Measurements from ENCODE around the gene NAALADL2.

DNA sequence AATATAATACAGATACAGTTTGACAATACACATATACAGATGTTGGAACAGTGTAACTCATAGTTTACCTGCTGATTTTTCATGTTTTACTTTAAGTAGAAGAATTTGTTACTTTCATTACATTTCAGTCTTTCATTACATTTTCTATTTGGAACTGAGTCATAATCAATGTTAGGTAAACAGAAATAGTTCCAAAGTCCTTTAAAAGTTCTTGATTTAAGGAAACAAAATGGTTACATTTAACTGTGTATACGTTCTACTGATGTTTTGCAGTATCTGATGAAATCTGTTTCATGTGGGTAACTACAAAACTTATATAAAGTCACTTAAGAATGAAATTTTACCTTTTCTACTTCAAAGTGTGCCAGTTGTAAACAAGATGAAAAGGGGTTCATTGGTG is 721.2 kb downstream of the NAALADL2 start:
- TF ChIP-seq HDAC2 (IDR thresholded peaks at IDR 0.05): no peak
- no peak for TF ChIP-seq RFX5 (IDR thresholded peaks at IDR 0.05)
- TF ChIP-seq, protein P1, sequence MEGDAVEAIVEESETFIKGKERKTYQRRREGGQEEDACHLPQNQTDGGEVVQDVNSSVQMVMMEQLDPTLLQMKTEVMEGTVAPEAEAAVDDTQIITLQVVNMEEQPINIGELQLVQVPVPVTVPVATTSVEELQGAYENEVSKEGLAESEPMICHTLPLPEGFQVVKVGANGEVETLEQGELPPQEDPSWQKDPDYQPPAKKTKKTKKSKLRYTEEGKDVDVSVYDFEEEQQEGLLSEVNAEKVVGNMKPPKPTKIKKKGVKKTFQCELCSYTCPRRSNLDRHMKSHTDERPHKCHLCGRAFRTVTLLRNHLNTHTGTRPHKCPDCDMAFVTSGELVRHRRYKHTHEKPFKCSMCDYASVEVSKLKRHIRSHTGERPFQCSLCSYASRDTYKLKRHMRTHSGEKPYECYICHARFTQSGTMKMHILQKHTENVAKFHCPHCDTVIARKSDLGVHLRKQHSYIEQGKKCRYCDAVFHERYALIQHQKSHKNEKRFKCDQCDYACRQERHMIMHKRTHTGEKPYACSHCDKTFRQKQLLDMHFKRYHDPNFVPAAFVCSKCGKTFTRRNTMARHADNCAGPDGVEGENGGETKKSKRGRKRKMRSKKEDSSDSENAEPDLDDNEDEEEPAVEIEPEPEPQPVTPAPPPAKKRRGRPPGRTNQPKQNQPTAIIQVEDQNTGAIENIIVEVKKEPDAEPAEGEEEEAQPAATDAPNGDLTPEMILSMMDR (IDR thresholded peaks at IDR 0.05): no peak
- no peak for TF ChIP-seq POLR2AphosphoS2 (conservative IDR thresholded peaks at IDR 0.05; ENCODE audit: low read length)
- no peak for TF ChIP-seq POLR2A (IDR thresholded peaks at IDR 0.05; ENCODE audit: low read length)
- no peak for TF ChIP-seq CHD2 (IDR thresholded peaks at IDR 0.05; ENCODE audit: low read length, partially characterized antibody)
- TF ChIP-seq, protein P2, sequence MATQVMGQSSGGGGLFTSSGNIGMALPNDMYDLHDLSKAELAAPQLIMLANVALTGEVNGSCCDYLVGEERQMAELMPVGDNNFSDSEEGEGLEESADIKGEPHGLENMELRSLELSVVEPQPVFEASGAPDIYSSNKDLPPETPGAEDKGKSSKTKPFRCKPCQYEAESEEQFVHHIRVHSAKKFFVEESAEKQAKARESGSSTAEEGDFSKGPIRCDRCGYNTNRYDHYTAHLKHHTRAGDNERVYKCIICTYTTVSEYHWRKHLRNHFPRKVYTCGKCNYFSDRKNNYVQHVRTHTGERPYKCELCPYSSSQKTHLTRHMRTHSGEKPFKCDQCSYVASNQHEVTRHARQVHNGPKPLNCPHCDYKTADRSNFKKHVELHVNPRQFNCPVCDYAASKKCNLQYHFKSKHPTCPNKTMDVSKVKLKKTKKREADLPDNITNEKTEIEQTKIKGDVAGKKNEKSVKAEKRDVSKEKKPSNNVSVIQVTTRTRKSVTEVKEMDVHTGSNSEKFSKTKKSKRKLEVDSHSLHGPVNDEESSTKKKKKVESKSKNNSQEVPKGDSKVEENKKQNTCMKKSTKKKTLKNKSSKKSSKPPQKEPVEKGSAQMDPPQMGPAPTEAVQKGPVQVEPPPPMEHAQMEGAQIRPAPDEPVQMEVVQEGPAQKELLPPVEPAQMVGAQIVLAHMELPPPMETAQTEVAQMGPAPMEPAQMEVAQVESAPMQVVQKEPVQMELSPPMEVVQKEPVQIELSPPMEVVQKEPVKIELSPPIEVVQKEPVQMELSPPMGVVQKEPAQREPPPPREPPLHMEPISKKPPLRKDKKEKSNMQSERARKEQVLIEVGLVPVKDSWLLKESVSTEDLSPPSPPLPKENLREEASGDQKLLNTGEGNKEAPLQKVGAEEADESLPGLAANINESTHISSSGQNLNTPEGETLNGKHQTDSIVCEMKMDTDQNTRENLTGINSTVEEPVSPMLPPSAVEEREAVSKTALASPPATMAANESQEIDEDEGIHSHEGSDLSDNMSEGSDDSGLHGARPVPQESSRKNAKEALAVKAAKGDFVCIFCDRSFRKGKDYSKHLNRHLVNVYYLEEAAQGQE (IDR thresholded peaks at IDR 0.05): no peak
- no peak for TF ChIP-seq EP300 (IDR thresholded peaks at IDR 0.05)

Measured in A549 (cell line).